HepG2 (cell line): ENCODE results near the gene OR5K2. TPM values are rescaled to one million over a fixed set of nuclear protein-coding genes. Genes with fewer than 3 reads are reported as not detected.

Experiments used
- ATAC-seq: fragments of 200-7000 bp; cut with Tn5 transposase; 3 replicates; pipeline ENCODE4 v1.9.1; 2020; ENCODE audit warnings: mild to moderate bottlenecking, moderate library complexity
- BruUV-seq: library from RNA; stranded (reverse); fragments of 400-500 nt; replicated peaks from 2 replicates; lab custom pipeline; 2021; lab: Mats Ljungman, UMichigan
- CTCF ChIA-PET: fragments of 300-600 bp; formaldehyde crosslinking; extraction: SDS; loops from one replicate; lab custom pipeline; 2021; ENCODE audit warnings: low total read pairs, inconsistent platforms, low intra/inter-chr PET ratio; lab: Yijun Ruan, JAX
- POLR2A ChIA-PET: fragments of 350-600 bp; sonication (Branson Sonifier 250); formaldehyde crosslinking; loops from one replicate; lab custom pipeline; 2020; ENCODE audit warnings: antibody characterized with exemption, inconsistent platforms; lab: Yijun Ruan, JAX
- DNase-seq: peaks from one replicate; pipeline ENCODE4 v3.0.0-alpha.2; 2015; ENCODE audit warnings: low spot score
- FAIRE-seq: peaks from 3 replicates; lab custom pipeline; 2011; peaks lifted over from hg19 to GRCh38; lab: Jason Lieb, UNC
- H2AFZ ChIP-seq: one replicate; pipeline ENCODE4 v1.6.1; 2011; ENCODE audit warnings: low read length, inconsistent platforms
- H3K27ac ChIP-seq: fragments of 300-600 bp; 3 replicates; pipeline ENCODE4 v1.8.0; 2011; ENCODE audit warnings: mixed run types, mild to moderate bottlenecking, mixed read lengths, low read length, inconsistent platforms; ENCODE audit not compliant: insufficient read depth; ENCODE audit errors: extremely low read length
- H3K27me3 ChIP-seq, 2 experiments: fragments of 200-600 bp in 1 of 2; 2 replicates in 1 of 2; 3 replicates in 1 of 2; pipeline versions ENCODE4 v1.6.0 to v1.8.0; 2011; ENCODE audit warnings: low read length in 2 of 2, mild to moderate bottlenecking in 2 of 2, moderate library complexity in 2 of 2, inconsistent platforms in 1 of 2; ENCODE audit not compliant: insufficient read depth in 2 of 2, control insufficient read depth in 1 of 2
- H3K36me3 ChIP-seq, 2 experiments: fragments of 200-600 bp in 1 of 2; replicated peaks in 1 of 2; 2 replicates in 1 of 2; 3 replicates in 1 of 2; pipeline versions ENCODE4 v1.5.1 to v1.8.0; 2011; ENCODE audit warnings: low read length in 2 of 2, inconsistent platforms in 1 of 2; ENCODE audit not compliant: insufficient read depth in 2 of 2, control insufficient read depth in 1 of 2
- H3K4me1 ChIP-seq: 2 replicates; pipeline ENCODE4 v1.5.1; 2012; ENCODE audit warnings: low read length, inconsistent platforms; ENCODE audit not compliant: insufficient read depth
- H3K4me2 ChIP-seq: 2 replicates; pipeline ENCODE4 v1.6.0; 2011; ENCODE audit warnings: low read depth, low read length, inconsistent platforms
- H3K4me3 ChIP-seq, 3 experiments: fragments of 200-600 bp in 1 of 3; sonication (generic), shearing (Covaris generic) in 1 of 3; replicated peaks in 1 of 3; 2 replicates each; pipeline ENCODE4 v1.5.1; 2011 to 2016; ENCODE audit warnings: low read length in 3 of 3, inconsistent platforms in 2 of 3, low read depth in 2 of 3, mild to moderate bottlenecking in 2 of 3, control low read depth in 1 of 3, mixed read lengths in 1 of 3; ENCODE audit not compliant: insufficient read depth in 1 of 3
- H3K79me2 ChIP-seq: one replicate; pipeline ENCODE4 v1.6.1; 2011; ENCODE audit warnings: low read length, inconsistent platforms; ENCODE audit not compliant: insufficient read depth
- H3K9ac ChIP-seq: 2 replicates; pipeline ENCODE4 v1.6.0; 2011; ENCODE audit warnings: mild to moderate bottlenecking, low read depth, low read length, inconsistent platforms; ENCODE audit not compliant: insufficient read depth
- H3K9me3 ChIP-seq: 2 replicates; pipeline ENCODE4 v1.5.1; 2012; ENCODE audit warnings: mild to moderate bottlenecking, low read length
- H4K20me1 ChIP-seq: 2 replicates; pipeline ENCODE4 v1.6.0; 2011; ENCODE audit warnings: inconsistent platforms, mild to moderate bottlenecking, low read length, moderate library complexity; ENCODE audit not compliant: insufficient read depth
- AKNA ChIP-seq: sonication (generic); formaldehyde crosslinking; IDR thresholded peaks from 2 replicates; pipeline ENCODE4 v1.4.0; 2020; ENCODE audit warnings: missing genetic modification reagents, borderline replicate concordance
- CREBL2 ChIP-seq: sonication (generic); formaldehyde crosslinking; IDR thresholded peaks from 2 replicates; pipeline ENCODE4 v1.8.1; 2023; ENCODE audit warnings: missing genetic modification reagents, mild to moderate bottlenecking, borderline replicate concordance
- DDIT3 ChIP-seq: sonication (generic); formaldehyde crosslinking; IDR thresholded peaks from 2 replicates; pipeline ENCODE4 v1.4.0; 2020; ENCODE audit warnings: mild to moderate bottlenecking, missing genetic modification reagents
- MIER2 ChIP-seq: IDR thresholded peaks from 2 replicates; pipeline ENCODE4 v1.6.1; 2016; ENCODE audit warnings: missing biosample characterization, missing genetic modification reagents
- NPAS2 ChIP-seq: sonication (generic); formaldehyde crosslinking; IDR thresholded peaks from 2 replicates; pipeline ENCODE4 v1.8.0; 2022; ENCODE audit warnings: mild to moderate bottlenecking, missing genetic modification reagents, borderline replicate concordance
- NR2F2 ChIP-seq: IDR thresholded peaks from 2 replicates; pipeline ENCODE4 v1.6.1; 2012; ENCODE audit warnings: low read depth, inconsistent platforms, borderline replicate concordance
- RNF219 ChIP-seq: sonication (generic); formaldehyde crosslinking; IDR thresholded peaks from 2 replicates; pipeline ENCODE4 v1.5.0; 2020; ENCODE audit warnings: mild to moderate bottlenecking, missing genetic modification reagents
- SP5 ChIP-seq: IDR thresholded peaks from 2 replicates; pipeline ENCODE4 v1.6.1; 2016; ENCODE audit warnings: low read depth, borderline replicate concordance
- STAT5B ChIP-seq: sonication (generic); formaldehyde crosslinking; IDR thresholded peaks from 2 replicates; pipeline ENCODE4 v1.4.0; 2020; ENCODE audit warnings: missing genetic modification reagents
- TP53 ChIP-seq: sonication (generic); formaldehyde crosslinking; conservative IDR thresholded peaks from 2 replicates; pipeline ENCODE4 v1.4.0; 2020; ENCODE audit warnings: missing genetic modification reagents
- ZNF12 ChIP-seq: sonication (generic); formaldehyde crosslinking; IDR thresholded peaks from 2 replicates; pipeline ENCODE4 v1.5.0; 2020; ENCODE audit warnings: missing genetic modification reagents
- ZNF18 ChIP-seq: sonication (generic); formaldehyde crosslinking; IDR thresholded peaks from 2 replicates; pipeline ENCODE4 v1.8.0; 2022; ENCODE audit warnings: mild to moderate bottlenecking, missing genetic modification reagents; ENCODE audit not compliant: insufficient replicate concordance
- ZNF224 ChIP-seq: sonication (generic); formaldehyde crosslinking; IDR thresholded peaks from 2 replicates; pipeline ENCODE4 v1.5.0; 2020; ENCODE audit warnings: mild to moderate bottlenecking, missing genetic modification reagents
- ZNF441 ChIP-seq: sonication (generic); formaldehyde crosslinking; IDR thresholded peaks from 2 replicates; pipeline ENCODE4 v1.7.0; 2021; ENCODE audit warnings: missing genetic modification reagents, borderline replicate concordance
- ZNF562 ChIP-seq: sonication (generic); formaldehyde crosslinking; IDR thresholded peaks from 2 replicates; pipeline ENCODE4 v1.8.0; 2022; ENCODE audit warnings: missing genetic modification reagents, borderline replicate concordance
- ZNF616 ChIP-seq: sonication (generic); formaldehyde crosslinking; IDR thresholded peaks from 2 replicates; pipeline ENCODE4 v1.5.0; 2020; ENCODE audit warnings: low read depth, mild to moderate bottlenecking, missing genetic modification reagents
- WGBS: methylation state at CpG from one replicate; pipeline ENCODE4 v1.1.6; 2017; ENCODE audit warnings: low lambda C conversion rate; 5-methylcytosine and 5-hydroxymethylcytosine counted together
- in situ Hi-C: cut with HindIII; loops from 2 replicates; pipeline ENCODE4 v1.10.0; 2017; ENCODE audit warnings: low pct_unique_long_range_greater_than_20kb; ENCODE audit not compliant: extremely low pct_ligation_motif_present
- intact Hi-C: fragments of 100-400 bp; cut with micrococcal nuclease; formaldehyde crosslinking; loops from one replicate; pipeline ENCODE4 v1.10.0; 2022; ENCODE audit not compliant: unreplicated experiment
- polyA plus RNA-seq, 8 experiments: library from polyadenylated mRNA; depleted of rRNA in 3 of 8; stranded (reverse) in 7 of 8; unstranded in 1 of 8; fragments of >200 nt; fragmentation: Illumina TruSeq in 4 of 8; extraction: Trizol in 4 of 8; gene quantifications; 2 replicates each; pipeline versions ENCODE4 v1.2.1 to v1.2.3, GENCODE V29; 2011 to 2016; ENCODE audit warnings: low read depth in 4 of 8, missing spikeins in 1 of 8, mixed read lengths in 1 of 8; ENCODE audit not compliant: insufficient read depth in 1 of 8
- total RNA-seq, 5 experiments: library from RNA; depleted of rRNA; stranded (reverse); fragments of >200 nt; fragmentation: Illumina TruSeq; extraction: Trizol; gene quantifications; 2 replicates each; pipeline ENCODE4 v1.2.3, GENCODE V29; 2016; ENCODE audit warnings: low read depth in 1 of 5

The OR5K2 gene
- total and polyA plus RNA-seq, 2 of the 13 experiments (the other 11 are each of a cell fraction or from before 2014, with no cell fraction given) = not detected

GRCh38 chr3:98462901-98463300 lies 34.6 kb upstream of the OR5K2 start, which contains the start of gene OR5K1:
Gene OR5K1 (plus strand): TSS chr3:98463201. CDS start chr3:98469577, 6,376 bp downstream.
- intact Hi-C loops = no loop called here
- no peaks in the 10 kb centered on the region for H4K20me1 ChIP-seq
- DNase-seq = no peak
- 0% methylated on average over 1 of the region's 1 CpG for WGBS
- H3K4me3 ChIP-seq = no peak within 1 kb of the TSS
- H3K4me1 ChIP-seq = no peaks in the 10 kb centered on the region
- ChIA-PET CTCF (no interaction called here), POLR2A (no interaction called here)
- H3K9me3 ChIP-seq = no peaks in the 10 kb centered on the region
- in situ Hi-C loops = no loop called here
- no peak within 1 kb of the TSS for H2AFZ ChIP-seq
- no peaks in the 10 kb centered on the region for H3K36me3 ChIP-seq
- no peak within 1 kb of the TSS for H3K27ac ChIP-seq
- TF ChIP-seq CREBL2 (CRISPR knock-in tag) = no peak
- no peak for TF ChIP-seq NPAS2 (CRISPR knock-in tag)
- TF ChIP-seq AKNA (CRISPR knock-in tag) = no peak
- TF ChIP-seq SP5 (CRISPR knock-in tag) = no peak
- no peak for TF ChIP-seq ZNF562 (CRISPR knock-in tag)
- no peak for TF ChIP-seq DDIT3 (CRISPR knock-in tag)
- TF ChIP-seq ZNF12 (CRISPR knock-in tag) = no peak
- no peak for TF ChIP-seq ZNF224
- no peak for TF ChIP-seq RNF219 (CRISPR knock-in tag)
- TF ChIP-seq ZNF616 = no peak
- TF ChIP-seq MIER2 (CRISPR knock-in tag) = no peak
- no peak for TF ChIP-seq TP53 (CRISPR knock-in tag)
- no peak for TF ChIP-seq ZNF18 (CRISPR knock-in tag)
- TF ChIP-seq NR2F2 = no peak
- TF ChIP-seq STAT5B (CRISPR knock-in tag) = no peak
- no peak for TF ChIP-seq ZNF441 (CRISPR knock-in tag)
- no peaks in the 10 kb centered on the region for H3K27me3 ChIP-seq
- no peak within 1 kb of the TSS for H3K9ac ChIP-seq
- no TSS peak for BruUV-seq
- no peaks in the 10 kb centered on the region for H3K79me2 ChIP-seq
- no peak for FAIRE-seq
- ATAC-seq = no peak
- no peak within 1 kb of the TSS for H3K4me2 ChIP-seq
